ENCODE data around the gene MAP4K5. TPM values are rescaled to one million over a fixed set of nuclear protein-coding genes. Genes with fewer than 3 reads are reported as not detected.
A peak's percentile ranks its signal among the peaks of the same experiment; 100 is the strongest.
"Not testable (repeated sequence)": the region's sequence is repeated elsewhere in the genome, so short reads cannot be mapped to it uniquely, and the experiment has no call there.

Gene MAP4K5
- total RNA-seq, 1 experiment from 2014 or later, result 58.2 TPM

DNA sequence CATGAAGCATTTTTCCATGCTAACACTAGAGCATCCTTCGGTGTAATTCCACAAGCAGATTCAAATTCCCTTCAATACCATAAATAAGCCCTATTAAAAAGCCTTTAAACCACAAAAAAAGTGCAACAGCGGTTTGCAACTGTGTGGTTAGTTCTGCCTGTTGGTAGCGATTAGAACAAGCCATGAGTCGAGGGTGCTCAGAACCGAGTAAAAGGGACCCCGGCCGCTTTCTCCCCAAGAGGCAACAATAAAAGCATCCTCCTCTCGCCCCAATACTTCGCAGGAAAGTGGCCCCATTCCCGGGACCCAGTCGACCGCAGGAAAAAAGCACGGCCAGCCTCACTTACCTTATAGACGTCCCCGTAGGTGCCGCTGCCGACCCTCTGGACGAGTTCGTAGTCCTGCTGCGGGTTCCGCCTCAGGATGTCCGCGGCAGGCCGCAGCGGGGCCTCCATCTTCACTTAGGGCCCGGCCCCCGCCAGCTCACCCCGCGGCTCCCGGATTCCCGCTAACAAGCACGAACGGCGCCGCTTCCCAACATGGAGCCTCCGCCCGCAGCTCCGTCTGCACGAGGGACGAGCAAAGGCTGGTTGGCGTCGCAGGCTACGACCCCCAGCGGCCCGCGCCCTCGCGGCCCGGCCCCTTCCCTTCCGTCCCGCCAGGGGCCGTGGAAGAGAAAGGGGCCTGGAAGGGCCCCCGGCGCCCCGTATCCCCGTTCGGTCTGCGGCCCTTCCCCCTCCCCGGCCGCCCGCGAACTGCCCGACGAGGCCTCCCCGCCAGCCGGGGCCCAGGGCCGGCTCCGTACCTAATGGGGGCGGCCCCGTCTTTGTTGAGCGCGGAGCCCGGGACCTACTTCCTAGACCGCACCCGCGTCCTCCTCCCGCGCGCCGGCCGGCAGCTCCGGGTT, 521 bp downstream of the MAP4K5 start:
- peak; percentile 55 for DNase-seq (ENCODE audit: low read depth)

GRCh38 chr14:50530794-50531365, 1.5 kb downstream of the MAP4K5 start:
- DNase-seq (ENCODE audit: low read depth), result no peak

GRCh38 chr14:50530358-50530757, 2.0 kb downstream of the MAP4K5 start:
- peak; percentile 56 for DNase-seq (ENCODE audit: low read depth)

DNA sequence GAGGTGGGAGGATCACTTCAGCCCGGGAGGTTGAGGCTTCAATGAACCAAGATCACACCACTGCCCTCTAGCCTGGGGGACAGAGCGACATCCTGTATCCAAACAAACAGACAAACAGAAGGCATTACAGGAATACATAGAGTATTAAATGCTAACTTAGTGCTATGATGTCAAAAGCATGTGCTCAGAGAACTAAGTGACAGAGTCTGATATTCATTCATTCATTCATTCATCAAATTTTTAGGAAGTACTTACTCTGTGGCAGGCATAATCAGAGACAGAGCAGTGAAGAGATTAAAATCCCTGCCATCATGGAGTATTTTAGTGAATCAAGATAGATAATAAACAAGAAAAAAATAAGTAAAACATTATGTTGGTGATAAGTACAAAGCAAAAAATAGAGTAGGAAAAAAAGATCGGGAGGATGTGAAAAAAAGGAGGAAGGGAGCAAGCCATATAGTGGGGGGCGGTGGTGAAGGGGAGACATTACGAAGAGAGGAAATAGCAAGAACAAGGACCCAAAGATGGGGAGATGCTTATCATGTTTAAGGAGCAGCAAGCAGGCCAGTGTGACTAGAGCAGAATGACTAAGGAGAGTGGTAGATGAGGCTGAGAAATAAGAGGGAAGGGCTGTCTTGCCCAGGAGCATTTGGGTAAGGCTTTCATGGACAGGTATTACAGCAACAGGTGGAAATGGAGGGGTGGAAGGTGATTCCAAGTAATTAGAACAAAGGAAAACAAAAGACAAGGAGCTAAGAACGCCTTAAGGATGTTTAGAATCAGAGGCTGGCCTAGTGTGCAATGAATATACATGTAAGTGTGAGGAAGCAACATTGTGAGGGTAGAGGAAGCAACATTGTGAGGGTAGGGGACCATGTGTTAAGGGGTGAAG, 2.8 kb downstream of the MAP4K5 start:
- peak; percentile 41 for DNase-seq (ENCODE audit: low read depth)

DNA sequence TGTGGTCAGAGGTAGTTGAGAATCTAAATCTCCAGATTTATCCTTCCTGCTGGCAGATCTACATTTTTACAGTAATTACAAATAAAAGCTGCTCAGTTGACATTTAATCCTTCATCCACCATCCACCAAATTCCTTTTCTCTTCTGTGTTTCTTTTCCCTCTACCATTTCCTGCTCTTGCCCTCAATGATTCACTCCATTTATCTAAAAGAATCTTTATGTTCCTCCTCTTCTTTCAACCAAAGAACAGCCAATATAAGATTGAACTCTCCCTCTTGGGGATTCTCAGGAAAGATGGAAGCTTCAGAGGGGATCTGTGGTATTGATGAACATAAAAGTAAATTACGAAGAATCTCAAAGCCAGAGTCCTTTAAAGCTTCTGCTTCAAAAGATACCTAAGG, 4.4 kb downstream of the MAP4K5 start:
- peak; percentile 61 for DNase-seq (ENCODE audit: low read depth)

DNA sequence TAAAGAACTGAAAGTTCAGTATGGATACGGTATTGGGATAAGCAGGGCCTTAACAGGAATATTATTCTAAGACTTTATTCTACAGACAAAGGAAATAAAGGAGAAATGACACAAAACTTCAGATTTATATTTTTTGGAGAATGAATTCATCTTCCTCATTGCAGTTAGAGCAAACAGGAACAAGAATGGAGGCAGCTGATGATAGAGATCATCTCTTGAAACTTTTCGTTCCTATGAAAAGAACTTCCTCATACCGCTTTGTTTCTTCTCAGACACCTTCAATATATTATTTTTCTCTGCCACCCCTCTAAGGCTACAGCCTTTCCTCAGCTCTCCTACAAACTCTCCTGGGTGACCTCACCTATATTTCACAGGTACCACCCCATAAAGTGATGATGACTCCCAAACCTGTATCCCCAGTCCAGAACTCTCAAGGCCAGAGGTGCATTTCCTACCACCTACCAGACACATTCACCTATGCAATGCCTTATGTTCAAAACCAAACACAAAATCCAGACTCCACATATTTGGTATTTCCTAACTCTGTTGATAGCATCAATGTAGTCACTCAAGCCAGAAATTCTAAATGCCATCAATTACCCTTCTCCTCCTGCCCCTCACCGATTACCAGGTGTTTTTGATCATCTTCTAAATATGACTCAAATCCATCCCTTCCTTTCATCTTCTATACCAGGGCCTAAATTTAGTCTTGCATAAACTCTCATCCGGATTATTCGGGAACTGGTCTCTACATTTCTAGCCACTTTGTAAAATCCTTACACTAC, 7.4 kb downstream of the MAP4K5 start:
- no peak for DNase-seq (ENCODE audit: low read depth)

GRCh38 chr14:50524060-50524459, 8.3 kb downstream of the MAP4K5 start:
- no peak for DNase-seq (ENCODE audit: low read depth)

GRCh38 chr14:50523271-50524041, 8.9 kb downstream of the MAP4K5 start:
- peak; percentile 37 for DNase-seq (ENCODE audit: low read depth)

GRCh38 chr14:50521912-50522341, 10.4 kb downstream of the MAP4K5 start:
- DNase-seq (ENCODE audit: low read depth), result peak; percentile 65

DNA sequence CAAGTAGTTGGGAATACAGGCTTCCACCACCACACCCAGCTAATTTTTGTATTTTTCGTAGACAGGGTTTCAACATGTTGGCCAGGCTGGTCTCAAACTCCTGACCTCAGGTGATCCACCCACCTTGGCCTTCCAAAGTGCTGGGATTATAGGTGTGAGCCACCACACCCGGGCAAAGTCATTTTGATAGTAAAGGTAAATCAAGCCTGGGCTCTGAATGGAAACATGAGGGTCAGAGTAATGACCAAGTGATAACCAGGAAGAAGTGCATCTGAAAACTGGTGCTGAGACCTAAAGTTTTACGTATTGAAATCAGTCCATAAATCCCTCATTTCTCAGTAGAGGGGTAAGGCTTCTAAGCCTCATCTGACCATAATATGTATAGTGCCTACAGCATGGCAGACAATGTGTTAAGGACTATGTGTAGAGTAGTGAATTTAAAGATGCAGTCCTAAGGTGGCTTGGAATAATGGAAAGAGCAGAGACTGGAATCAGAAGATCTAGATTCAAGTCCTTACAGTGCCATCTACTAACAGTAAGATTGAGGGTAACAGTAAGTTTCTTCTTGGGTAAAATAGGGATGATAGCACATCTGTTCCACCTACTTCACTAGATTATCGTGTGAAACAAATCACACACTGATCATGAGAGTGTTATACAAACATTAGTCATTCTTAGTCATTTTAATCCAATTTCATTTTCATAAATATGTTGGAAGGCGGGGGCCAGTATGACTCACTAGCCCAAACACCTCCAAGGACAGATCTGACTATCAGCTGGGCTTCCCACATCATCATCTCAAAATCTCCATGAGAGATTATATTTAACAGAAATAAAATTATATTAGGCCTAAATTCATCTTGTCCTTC, 11.2 kb downstream of the MAP4K5 start:
- DNase-seq (ENCODE audit: low read depth), result peak; percentile 81

DNA sequence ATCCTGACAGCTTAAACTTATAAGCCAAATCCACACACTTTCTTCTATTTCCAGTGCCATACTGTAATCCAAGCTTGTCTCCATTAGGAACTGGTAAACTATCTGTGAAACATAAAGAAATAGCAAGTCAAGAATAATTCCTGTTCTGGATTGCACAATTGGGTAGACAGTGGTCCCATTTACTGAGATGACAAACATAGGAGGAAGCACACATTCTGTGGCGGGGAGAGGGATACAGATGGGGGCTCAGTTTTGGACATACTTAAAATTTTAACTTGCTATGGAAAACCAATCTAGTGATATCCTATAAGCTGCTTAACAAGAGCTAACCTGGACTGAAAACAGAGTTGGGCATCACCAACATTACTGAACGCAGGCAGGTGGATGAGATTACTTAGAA, 16.3 kb downstream of the MAP4K5 start:
- DNase-seq (ENCODE audit: low read depth), result no peak

GRCh38 chr14:50512463-50512862, 19.9 kb downstream of the MAP4K5 start:
- DNase-seq (ENCODE audit: low read depth), result no peak

- no peak for DNase-seq (ENCODE audit: low read depth)
Measured at GRCh38 chr14:50510157-50510556, 22.2 kb downstream of the MAP4K5 start.

- not testable (repeated sequence) for DNase-seq (ENCODE audit: low read depth)
Measured at GRCh38 chr14:50507078-50507477, 25.3 kb downstream of the MAP4K5 start.

- DNase-seq (ENCODE audit: low read depth), result peak; percentile 90
Measured at GRCh38 chr14:50501642-50502041, 30.7 kb downstream of the MAP4K5 start.

DNA sequence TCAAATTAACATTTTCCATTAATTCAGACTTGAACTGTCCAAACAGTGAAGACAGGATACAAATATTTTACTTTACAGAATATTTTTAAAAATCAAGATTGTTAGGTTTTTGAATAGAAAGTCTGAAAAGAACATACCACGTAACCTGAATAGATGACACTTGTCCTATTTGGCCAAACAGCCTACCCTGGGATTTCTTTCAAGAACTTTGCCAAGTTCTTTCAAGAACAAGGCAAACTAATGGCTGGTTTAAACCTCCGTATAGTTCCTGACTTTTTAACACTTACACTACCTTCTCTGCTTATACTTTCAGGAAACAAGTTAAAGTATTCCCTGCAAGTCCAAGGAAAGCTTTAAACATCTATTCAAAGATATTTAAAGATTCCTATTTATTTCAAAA, 35.0 kb downstream of the MAP4K5 start:
- no peak for DNase-seq (ENCODE audit: low read depth)

GRCh38 chr14:50489851-50490250, 42.5 kb downstream of the MAP4K5 start:
- no peak for DNase-seq (ENCODE audit: low read depth)

DNA sequence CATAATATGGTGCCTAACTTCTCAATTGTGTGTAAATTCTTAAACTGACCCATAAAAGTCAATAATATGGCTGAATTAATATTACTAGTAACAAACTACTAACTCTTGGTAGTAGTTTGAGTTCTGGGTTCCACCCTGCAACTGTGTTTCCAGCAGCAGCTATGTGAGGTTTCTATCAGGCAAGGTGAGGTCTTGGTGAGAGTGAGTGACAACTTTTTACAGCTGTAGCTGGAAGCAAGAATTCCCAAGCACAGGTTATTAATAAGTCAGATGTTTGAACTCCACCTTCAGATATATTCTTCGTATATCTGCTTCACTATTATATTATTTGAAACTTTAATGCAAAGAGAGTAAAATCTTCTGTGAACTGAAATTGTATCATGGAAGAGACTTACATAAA, 43.8 kb downstream of the MAP4K5 start:
- DNase-seq (ENCODE audit: low read depth), result no peak

GRCh38 chr14:50479041-50479440, 53.3 kb downstream of the MAP4K5 start:
- no peak for DNase-seq (ENCODE audit: low read depth)

DNA sequence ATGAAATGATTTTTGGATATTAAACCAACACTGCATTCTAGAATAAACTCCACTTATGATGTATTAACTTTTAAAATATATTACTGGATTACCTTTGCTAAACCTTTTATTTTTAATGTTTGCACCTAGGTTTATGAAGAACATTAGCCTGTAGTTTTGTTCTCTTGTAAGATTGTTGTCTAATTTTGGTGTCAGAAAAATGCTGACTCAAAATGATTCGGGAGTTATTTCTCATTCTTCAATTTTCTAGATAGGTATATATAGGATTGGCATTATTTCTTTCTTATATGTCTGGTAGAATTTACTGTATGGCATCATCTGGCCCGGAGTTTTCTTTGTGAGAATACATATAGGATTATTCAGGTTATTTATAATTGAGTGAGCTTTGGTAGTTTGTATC, 54.6 kb downstream of the MAP4K5 start:
- no peak for DNase-seq (ENCODE audit: low read depth)

All from M059J (cell line).